Measurements from ENCODE around the gene KXD1.
"Not testable (repeated sequence)": the region's sequence is repeated elsewhere in the genome, so short reads cannot be mapped to it uniquely, and the experiment has no call there.

The KXD1 gene

DNA sequence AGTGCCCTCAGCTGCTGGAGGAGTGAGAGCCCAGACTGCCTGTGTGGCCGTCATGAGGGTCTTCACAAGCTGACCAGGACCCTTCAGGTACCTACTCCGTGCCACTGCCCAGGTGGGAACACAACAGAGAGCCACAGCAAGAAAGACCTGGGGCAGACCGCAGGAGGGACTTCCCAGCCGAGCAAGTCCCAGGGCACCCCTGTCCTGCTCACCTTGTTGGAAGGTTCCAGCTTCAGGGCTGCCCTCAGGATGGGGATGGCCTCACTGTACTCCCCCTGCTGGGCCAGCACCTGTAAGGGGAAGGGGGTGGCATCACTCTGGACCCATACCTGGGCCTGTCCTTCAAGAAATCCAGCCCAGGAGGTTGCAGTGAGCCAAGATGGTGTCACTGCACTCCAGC lies 24.6 kb upstream of the KXD1 start:
- in situ Hi-C loops (cut with HindIII; ENCODE audit: low sequenced_read_pairs) = no loop called here

DNA sequence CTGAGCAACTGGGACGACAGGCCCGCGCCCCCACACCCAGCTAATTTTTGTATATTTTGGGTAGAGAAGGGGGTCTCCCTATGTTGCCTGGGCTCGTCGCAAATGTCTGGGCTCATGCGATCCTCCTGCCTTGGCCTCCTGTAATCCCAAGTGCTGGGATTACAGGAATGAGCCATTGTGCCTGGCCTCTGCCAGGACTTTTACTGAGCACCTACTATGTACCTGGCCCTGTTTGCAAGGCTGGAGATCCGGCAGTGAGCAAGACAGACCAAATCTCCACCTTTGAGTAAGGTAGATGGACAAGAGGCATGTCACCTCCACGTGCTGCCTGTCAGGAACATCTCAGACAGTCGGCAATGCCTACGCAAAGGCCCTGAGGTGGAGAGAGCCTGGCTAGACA lies 21.2 kb upstream of the KXD1 start:
- in situ Hi-C loops (cut with HindIII; ENCODE audit: low sequenced_read_pairs) = no loop called here

DNA sequence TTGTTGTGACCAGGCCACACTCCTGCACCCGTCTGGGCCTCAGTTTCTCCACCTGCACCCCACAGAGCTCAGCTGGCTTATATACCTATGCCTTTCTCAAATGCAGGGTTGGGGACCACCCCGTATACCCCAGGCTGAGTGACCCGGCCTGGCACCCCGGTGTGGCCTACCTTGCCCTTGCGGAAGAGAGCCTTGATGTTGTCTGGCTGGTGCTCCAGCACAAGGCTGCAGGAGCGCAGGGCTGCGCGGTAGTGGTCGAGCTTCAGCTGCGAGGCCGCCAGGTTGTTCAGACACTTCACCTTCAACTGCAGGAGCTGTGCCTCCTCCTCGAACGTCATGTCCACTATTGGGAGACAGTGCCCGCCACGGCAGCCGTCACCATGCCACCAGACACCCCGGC lies 20.2 kb upstream of the KXD1 start:
- in situ Hi-C loops (cut with HindIII; ENCODE audit: low sequenced_read_pairs) = no loop called here

DNA sequence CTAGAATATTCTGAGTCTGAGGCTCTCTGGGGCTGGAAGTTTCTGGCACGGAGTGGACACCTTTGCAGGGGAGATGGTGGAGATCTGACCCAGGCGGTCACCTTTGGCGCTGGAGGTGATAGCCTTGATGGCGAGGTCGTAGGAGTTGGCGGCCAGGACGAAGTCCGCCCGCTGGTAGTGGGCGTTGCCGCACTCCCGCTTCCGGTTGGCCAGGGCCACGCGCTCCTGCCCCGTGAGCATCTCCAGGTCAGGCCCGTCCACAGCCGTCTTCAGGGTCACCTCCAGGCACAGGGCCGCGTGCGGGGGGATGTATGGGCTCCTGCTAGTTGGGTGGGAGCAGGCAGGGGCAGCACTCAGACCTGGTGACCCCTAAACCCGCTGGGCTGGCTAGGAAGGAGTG lies 19.6 kb upstream of the KXD1 start:
- in situ Hi-C loops (cut with HindIII; ENCODE audit: low sequenced_read_pairs) = no loop called here

DNA sequence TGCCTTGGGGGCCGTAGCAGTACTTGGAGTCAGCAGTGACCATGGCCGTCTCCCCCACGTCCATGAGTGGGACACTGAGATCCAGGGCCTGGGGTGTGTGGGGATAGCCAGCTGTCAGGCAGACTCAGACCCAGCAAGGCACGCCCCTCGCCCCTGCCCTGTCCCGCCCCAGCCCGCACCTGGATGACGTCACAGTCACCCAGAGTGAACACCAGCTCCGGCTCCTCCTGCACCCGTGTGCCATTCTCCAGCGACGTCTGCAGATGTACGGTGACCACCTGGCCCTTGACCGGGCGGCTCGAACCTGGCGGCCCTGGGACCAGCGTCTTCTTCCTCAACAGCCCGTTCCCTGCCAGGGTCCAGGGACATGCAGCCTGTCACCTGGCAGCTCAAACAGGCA lies 18.3 kb upstream of the KXD1 start:
- in situ Hi-C loops (cut with HindIII; ENCODE audit: low sequenced_read_pairs) = no loop called here

DNA sequence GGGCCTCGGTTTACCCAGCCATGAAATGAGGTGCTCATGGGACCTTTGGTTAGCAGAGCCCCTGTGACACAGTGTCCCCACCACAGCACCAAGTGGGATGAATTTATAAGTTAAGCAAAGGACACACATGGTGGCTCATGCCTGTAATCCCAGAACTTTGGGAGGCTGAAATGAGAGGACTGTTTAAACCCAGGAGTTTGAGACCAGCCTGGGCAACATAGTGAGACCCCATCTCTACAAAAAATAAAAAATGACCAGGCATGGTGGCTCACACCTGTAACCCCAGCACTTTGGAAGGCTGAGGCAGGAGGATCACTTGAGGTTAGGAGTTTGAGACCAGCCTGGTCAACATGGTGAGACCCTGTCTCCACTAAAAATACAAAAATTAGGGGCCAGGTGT lies 17.5 kb upstream of the KXD1 start:
- in situ Hi-C loops (cut with HindIII; ENCODE audit: low sequenced_read_pairs) = not testable (repeated sequence)

DNA sequence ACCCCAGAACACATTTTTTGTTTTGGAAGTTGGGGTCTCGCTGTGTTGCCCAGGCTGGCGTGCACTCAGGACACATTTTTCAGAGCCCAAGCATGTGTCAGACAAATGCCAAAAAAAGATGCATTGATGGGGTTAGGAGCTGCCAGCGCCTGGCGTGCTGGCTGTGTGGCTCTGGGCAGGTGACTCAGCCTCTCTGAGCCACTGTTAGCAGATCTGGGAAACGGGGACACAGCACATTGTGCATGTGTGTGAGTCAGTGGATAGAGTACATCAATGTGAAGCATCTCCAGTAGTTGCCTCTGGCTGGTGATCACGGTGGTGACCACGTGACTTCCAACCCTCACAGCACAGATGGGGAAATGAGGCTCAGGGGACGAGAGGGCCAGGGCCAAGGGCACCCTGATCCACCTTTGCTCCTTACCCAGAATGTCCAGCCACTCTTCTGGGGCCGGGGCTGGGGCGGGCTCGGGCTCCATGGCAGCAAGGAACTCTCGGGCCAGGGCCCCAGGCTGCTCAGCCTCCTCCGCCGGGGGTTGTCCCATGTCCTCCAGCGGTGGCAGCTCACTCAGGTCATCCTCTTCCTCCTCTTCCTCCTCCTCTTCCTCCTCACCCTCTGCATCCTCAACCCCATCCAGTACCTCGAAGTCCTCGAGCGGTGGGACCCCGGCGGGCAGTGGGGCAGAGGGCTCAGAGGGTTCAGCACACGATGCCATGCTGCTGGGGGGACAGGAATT lies 16.2 kb upstream of the KXD1 start:
- in situ Hi-C loops (cut with HindIII; ENCODE audit: low sequenced_read_pairs) = no loop called here

DNA sequence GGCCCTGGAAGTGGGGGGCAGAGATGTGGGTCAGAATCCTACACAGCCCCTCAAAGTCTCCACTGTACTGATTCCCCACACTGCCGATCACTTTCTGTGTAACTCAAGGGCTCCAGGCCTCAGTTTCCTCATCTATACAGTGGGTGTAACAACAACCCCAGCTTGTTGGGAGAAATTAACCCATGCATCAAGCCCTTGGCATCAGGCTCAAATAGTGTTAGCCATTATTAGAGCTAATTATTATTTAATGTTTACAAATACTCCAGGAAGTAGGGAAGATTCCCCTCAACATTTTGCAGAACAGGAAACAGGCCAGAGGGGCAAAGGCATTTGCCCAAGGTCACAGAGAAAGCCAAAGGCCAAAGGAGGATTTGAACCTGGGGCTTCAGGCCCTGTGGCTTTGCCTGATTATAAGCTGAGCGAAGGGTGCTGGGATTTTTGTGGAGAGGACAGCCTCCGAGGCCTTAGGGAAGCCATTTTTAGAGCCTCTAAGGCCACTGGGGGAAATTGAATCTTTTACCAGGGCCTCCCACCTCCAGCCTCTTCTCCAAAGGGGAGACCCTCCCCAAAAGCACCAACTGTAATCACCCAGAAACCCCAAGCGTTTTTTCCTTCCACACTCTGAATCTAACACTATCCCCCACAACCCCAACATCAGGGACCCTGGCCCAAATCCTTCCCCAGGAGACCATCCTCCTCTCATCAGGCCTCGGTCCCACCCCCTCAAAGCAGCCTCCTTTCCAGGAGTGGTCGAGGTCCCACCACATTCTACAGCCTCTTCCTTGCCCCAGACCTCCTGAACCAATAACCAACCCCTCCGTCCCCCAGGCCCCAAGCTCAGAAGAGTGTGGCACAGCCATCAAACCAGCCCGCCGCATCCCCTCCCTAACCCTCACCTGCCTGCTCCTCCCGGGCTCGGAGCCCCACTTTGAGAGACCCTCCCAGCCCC lies 15.4 kb upstream of the KXD1 start:
- in situ Hi-C loops (cut with HindIII; ENCODE audit: low sequenced_read_pairs) = no loop called here

DNA sequence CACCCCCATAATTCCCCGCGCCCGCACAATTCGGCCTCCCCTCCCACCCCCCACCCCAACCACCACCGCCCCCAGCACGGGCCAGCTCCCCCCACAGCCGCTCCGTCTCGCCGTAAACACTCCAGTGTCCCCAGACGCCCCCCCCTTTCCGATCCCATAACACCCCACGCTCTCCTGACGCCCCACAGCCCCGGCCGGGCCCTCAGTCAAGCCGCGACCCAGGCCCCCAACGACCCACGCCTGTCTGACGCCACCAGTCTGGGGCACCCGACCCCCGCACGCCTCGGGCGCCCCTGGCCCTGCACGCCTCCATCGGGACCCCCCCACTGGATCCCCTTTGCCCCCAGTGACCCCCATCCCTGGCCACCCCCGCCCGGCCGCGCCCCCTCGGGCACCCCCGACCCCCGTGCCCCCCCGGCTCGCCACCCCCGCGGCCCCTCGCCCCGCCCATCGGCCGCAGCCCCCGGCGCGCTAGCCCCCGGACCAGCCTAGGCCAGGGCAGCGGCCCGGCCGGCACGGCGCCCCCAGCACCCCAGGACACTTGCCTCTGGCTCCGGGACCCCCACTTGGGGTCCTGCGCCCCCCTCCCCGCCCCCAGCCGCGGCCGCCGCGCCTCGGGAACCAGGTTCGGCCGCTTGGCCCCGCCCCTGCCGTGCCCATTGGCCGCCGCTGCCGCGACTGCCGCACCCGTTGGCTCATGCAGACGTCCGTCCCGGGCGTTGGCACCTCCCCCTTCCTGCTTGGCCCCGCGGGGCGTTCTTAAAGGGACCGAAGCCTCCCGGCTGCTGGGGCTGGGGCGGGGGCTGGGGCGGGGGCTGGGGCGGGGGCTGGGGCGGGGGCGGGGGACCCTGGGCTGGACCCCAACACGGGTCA lies 14.5 kb upstream of the KXD1 start, which contains the start of gene FKBP8:
Gene FKBP8, minus strand, starts transcription at position 633 of the 873 bp plus-strand sequence. CDS start 1,603 bp downstream, outside the sequence.
- in situ Hi-C loops (cut with HindIII; ENCODE audit: low sequenced_read_pairs) = no loop called here

DNA sequence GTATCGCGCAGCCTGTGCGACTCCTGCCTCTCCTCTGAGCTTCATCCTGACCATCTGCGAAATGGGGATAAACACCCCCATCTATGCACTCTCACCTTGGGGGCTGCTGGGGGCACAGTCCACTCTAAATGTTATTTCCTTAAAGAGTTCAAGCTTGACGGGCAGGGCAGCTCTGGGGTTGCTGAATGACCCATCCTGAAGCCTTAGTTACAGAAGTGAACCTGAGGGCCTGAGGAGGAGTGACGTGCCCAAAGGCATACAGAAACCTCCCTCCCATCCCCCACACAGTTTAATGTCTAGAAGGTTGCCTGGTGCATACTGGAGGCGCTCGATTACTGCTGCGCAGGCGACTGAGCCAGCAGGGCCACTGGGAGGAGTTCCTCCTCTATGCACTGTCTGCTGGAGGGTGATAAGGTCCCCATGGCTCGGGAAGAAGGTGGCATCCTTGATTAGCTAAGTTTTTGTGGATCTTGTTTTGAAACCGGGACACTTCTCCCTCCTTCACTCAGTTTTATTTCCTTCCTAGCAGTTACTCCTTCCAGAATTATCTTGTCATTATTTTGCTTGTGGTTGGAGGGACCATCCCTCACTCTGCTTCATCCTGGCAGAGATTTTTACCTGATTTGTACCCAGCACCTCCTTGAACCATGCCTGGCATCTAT lies 13.7 kb upstream of the KXD1 start:
- in situ Hi-C loops (cut with HindIII; ENCODE audit: low sequenced_read_pairs) = no loop called here

DNA sequence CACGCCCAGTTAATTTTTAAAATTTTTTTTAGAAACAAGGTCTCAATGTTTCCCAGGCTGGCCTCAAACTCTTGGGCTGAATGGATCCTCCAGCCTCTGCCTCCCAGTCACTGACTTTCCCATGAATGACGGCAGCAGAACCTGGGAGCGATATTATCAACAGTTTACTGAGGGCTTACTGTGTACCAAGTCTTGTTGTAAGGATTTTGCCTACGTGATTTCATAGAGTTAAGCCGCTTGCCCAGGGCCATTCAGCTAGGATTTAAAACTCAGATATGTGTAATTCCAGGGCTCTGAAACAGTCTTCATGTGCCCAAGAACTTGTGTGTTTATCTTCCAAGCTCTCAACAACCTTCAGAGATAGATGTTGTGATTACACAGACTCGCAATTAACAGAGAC lies 6.0 kb upstream of the KXD1 start:
- in situ Hi-C loops (cut with HindIII; ENCODE audit: low sequenced_read_pairs) = no loop called here

DNA sequence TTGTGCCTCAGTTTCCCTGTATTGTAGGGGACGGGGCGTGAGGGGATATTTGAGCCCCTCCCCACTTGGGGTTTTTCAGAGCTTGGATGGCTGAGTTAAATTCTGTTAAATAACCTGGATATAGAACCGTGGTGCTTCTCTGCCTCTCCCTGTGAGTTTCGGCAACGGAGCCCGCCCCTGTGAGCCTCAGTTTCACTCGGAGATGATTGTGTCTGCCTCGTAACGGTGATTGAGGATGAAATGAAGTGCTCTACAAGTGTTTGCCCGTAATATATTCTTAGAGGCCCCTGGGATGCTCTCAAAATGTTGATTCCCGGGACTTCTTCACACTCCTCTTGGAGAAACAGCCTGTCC lies 509 bp downstream of the KXD1 start:
- in situ Hi-C loops (cut with HindIII; ENCODE audit: low sequenced_read_pairs) = no loop called here

DNA sequence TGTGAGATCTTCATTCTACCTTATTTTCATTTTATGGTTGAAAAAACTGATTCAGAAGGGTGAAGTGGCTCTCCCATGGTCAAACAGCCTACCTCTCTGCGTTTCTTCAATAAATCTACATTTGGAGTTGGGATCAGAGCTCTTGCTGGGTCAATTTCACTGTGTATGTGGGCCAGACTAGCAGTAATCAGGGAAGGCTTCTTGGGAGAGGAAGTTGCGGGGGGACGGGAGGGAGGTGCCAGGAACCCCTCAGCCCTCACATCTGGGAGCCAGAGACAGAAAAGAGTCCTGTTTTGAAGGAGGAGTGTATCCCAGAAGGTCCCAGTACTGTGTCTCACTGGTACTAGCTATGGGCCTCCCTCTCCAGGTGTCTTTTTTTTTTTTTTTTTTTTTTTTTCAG lies 934 bp downstream of the KXD1 start:
- in situ Hi-C loops (cut with HindIII; ENCODE audit: low sequenced_read_pairs) = no loop called here

DNA sequence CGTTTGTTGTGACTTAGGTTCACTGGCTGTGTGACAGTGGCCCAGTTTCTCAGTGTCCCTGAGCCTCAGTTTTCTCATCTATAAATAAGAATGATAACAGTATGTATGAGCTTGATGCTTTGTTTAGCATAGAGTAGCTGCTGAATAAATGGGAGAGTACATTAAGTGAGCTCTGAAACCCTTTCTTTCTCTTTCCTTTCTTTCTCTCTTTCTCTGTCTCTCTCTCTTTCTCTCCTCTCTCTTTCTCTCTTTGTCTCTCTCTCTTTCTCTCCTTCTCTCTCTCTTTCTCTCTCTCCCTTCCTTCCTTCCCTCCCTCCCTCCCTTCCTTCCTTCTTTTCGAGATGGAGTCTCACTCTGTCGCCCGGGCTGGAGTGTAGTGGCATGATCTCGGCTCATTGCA lies 2.0 kb downstream of the KXD1 start:
- in situ Hi-C loops (cut with HindIII; ENCODE audit: low sequenced_read_pairs) = no loop called here

DNA sequence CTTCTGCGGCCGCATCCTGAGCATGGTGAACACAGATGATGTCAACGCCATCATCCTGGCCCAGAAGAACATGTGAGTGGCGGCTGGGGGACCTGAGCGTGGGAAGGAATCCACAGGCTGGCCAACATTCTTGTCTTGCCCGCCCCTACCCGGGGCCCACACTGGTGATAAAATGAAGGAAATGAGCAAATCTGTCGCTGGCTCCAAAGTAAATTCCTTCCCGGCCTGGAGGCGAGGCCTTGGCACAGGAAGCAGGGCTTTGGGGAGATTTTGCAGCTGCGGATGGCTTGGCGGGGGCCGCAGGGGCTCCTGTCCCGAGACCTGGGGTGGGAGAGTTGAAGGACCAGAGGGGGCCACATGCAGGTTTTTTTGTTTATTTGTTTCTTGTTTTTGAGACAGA lies 4.4 kb downstream of the KXD1 start:
- in situ Hi-C loops (cut with HindIII; ENCODE audit: low sequenced_read_pairs) = no loop called here

DNA sequence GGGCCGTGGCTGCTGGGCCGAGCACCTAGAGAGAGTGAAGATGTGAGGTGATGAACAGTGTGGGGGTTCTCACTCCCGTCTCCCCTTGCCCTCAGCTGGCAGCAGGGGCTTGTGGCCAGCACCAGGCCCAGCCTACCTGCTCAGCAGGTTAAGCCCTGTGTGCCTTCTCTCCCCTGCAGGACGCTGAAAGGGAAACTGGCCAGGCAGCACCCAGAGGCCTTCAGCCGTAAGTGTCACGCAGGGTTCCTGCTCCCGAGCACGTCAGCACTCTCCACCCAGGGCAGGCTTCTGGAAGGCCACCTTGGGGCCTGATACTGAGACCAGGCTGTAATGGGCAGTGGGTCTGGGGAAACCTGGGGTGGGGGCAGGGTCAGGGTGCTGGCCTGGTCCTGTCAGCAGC lies 9.3 kb downstream of the KXD1 start:
- in situ Hi-C loops (cut with HindIII; ENCODE audit: low sequenced_read_pairs) = no loop called here

DNA sequence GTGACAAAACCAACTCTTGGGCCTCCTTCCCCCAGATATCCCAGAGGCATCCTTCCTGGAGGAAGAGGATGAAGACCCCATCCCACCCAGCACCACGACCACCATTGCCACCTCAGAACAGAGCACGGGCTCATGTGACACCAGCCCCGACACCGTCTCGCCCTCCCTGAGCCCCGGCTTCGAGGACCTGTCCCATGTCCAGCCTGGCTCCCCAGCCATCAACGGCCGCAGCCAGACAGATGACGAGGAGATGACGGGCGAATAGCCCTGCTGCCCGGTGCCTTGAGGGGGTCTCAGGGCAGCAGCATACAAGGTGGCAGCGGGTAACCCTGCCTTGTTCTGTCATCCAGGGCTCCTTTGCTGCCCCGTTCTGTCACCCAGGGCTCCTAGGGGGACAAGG lies 10.7 kb downstream of the KXD1 start:
- in situ Hi-C loops (cut with HindIII; ENCODE audit: low sequenced_read_pairs) = no loop called here

DNA sequence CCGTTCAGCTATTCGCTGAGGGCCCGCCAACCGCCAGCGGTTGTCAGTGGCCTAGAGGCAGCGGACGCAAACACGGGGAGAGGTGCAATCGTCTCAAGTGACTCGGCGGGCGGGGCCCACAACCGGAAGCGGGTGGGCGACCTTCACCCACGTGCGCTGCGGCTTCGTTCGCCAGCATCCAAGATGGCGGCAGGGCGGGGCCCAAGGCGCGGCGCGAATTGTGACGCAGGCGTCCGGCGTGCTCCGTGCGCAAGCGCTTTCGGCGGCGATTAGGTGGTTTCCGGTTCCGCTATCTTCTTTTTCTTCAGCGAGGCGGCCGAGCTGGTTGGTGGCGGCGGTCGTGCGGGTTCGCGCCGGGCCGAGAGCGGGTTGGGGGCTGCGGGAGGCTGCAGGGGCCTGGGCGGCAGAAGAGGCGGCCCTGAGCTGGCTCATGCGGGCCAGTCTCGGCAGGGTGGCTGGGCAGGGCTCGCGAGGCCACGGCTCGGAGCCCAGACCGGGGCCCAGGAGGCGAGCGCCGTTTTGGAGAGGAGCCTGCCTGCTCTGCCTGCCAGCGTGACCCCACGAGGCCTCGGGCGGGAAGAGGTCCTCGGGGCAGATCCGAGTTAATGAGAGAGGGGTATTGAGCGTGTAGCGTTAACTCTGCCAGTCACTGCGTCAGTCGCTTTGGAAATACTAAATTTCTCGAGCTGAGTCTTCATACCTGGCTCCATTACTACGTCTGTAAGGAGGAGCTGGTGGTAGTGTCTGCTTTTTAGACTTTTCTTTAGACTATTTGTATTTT lies 14.1 kb downstream of the KXD1 start, which contains the start of gene UBA52:
Gene UBA52, plus strand, starts transcription at position 294 of the 781 bp plus-strand sequence. CDS start 1,444 bp downstream, outside the sequence.
- in situ Hi-C loops (cut with HindIII; ENCODE audit: low sequenced_read_pairs) = no loop called here

DNA sequence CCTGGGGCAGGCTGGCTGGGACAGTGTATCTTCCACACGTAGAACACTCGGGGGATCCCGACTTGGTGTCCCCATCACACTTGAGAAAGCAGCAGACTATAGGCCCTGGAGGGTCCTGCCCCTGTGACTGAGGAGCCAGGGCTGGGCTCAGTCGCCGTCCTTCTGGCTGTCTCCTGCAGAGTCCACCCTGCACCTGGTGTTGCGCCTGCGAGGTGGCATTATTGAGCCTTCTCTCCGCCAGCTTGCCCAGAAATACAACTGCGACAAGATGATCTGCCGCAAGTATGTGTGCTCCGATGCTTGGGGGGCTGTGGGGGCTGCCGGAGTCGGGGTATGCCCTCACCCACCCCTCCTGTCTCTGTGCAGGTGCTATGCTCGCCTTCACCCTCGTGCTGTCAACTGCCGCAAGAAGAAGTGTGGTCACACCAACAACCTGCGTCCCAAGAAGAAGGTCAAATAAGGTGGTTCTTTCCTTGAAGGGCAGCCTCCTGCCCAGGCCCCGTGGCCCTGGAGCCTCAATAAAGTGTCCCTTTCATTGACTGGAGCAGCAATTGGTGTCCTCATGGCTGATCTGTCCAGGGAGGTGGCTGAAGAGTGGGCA lies 17.1 kb downstream of the KXD1 start:
- in situ Hi-C loops (cut with HindIII; ENCODE audit: low sequenced_read_pairs) = no loop called here
